GM10266 (cell line): ENCODE measurements around the gene NRXN3.

ENCODE experiments used
- DNase-seq: peaks from one replicate; pipeline ENCODE4 v3.0.0; 2012; ENCODE audit errors: extremely low spot score
- TF ChIP-seq, protein P1 (sequence below): IDR thresholded peaks from 2 replicates; pipeline ENCODE4 v1.5.1; 2012; ENCODE audit warnings: mild to moderate bottlenecking, low read depth; ENCODE audit not compliant: control insufficient read depth, insufficient read depth; ENCODE audit errors: missing control alignments

Gene NRXN3

DNA sequence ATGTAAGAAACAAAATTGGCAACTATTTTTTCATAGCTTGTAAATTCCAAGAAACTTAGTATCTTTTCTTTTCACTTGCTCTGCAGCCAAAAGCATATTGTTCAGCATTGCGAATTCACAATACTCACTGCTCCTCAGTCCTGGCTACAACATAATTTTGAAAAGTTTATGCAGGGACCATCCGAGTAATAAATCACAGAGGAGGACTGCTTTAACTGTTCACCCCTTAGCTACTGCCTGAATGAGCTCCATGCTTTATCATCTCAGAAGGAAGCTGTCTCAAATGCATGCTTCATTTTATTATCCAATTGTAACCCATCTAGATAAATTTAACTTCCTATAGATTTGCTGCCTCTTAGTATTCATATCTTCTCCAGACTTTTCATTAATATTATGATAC, 1213.3 kb downstream of the NRXN3 start:
- DNase-seq: no peak
- TF ChIP-seq, protein P1, sequence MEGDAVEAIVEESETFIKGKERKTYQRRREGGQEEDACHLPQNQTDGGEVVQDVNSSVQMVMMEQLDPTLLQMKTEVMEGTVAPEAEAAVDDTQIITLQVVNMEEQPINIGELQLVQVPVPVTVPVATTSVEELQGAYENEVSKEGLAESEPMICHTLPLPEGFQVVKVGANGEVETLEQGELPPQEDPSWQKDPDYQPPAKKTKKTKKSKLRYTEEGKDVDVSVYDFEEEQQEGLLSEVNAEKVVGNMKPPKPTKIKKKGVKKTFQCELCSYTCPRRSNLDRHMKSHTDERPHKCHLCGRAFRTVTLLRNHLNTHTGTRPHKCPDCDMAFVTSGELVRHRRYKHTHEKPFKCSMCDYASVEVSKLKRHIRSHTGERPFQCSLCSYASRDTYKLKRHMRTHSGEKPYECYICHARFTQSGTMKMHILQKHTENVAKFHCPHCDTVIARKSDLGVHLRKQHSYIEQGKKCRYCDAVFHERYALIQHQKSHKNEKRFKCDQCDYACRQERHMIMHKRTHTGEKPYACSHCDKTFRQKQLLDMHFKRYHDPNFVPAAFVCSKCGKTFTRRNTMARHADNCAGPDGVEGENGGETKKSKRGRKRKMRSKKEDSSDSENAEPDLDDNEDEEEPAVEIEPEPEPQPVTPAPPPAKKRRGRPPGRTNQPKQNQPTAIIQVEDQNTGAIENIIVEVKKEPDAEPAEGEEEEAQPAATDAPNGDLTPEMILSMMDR: no peak

DNA sequence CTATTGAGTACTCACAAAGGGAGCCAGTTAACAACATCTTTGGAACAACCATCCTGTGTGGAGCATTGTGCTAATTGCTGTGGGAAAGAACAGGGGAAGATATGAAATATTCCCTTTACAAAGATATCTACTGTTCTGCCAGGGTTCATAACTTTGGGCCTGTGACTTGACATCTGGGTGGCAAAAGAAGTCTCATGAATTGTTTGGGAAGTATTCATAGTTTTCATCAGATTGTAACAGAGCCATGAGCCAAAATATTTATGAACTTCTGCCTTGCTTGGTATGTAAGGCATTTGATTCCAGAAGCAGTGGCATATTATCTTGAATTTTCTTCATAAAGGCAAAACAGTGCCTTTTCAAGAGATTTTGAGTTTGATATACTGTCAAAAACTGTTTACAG, 1224.9 kb downstream of the NRXN3 start:
- TF ChIP-seq, protein P1: no peak
- no peak for DNase-seq

DNA sequence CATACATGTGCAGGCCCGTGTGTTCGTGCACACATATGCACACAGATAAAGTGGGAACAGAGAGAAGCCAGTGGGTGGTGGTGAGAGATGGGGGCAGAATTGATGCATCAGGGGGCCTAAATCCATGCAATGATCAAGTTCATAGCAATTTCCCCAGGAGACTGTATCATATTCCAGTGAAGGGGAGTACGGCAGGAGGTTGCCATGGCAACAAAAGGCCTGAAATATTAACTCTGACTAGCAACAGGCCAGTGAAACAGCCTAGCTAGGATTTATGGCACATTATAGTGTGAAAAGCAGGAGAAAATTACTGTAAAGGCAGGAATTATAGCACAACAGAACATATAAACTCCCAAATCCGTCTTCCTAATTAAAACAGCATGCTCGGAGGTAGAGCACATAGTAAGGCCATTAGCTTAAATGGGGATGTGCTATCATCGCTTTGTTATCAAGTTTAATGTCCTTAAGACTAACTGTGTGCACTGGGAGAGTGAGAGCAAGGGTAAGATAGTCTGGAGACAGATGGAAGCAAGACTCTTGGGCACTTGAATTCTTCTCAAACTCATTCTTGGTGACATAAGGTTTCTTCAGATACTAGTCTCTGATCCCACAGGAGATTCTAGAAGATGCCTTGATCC, 1234.8 kb downstream of the NRXN3 start:
- DNase-seq: no peak
- TF ChIP-seq, protein P1: no peak

DNA sequence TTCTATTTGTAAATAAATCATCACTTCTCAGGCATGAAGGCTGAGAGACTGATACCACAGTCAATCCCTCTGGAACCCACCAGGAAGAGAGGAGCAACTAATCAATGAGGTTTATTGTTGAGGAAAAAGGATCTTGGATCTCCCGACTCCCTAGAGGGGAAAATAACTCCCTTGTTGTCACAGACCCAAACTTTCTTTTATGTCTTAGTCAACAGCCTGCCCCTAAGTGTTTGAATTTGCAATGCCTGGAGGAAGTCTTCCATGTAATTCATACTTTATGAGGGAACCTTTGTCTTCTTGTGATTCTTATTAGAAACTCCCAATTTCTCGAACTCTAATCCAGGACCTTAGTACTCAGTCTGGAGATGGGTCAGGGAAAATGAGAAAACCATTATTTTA, 1235.3 kb downstream of the NRXN3 start:
- TF ChIP-seq, protein P1: no peak
- no peak for DNase-seq

DNA sequence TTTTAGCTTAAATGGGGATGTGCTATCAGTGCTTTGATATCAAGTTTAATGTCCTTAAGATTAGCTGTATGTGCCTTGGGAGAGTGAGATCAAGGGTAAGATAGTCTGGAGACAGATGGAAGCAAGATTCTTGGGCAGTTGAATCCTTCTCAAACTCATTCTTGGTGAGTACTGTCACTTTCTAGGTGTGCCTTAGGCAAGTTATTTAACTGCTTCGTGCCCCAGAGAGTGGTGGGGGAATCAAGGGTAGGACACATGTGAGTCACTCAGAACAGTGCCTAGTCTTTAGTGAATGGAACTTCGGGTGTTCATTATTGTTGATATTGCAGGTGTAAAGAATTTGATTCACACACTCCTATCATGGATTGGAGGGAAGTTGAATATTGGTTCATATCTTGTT, 1237.4 kb downstream of the NRXN3 start:
- TF ChIP-seq, protein P1: no peak
- DNase-seq: no peak

DNA sequence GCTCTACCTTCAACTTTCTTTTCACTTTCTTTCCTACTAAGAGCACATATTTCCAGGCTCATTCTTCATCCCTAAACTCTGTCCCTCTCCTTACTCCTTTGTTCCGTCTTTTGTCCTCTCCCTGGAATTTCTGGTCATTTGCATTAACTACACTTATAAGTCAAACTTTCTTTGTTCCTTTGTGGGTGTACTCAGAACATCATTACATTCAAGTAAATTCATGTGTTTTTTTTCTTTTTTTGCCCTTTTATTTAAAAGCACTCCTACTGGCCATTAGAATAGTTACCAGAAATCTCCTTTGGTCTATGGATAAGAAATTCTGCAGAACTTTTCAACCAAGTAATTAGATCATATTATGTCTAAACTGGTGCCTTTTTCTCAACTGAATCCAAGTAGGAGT, 1238.5 kb downstream of the NRXN3 start:
- no peak for DNase-seq
- TF ChIP-seq, protein P1: no peak

DNA sequence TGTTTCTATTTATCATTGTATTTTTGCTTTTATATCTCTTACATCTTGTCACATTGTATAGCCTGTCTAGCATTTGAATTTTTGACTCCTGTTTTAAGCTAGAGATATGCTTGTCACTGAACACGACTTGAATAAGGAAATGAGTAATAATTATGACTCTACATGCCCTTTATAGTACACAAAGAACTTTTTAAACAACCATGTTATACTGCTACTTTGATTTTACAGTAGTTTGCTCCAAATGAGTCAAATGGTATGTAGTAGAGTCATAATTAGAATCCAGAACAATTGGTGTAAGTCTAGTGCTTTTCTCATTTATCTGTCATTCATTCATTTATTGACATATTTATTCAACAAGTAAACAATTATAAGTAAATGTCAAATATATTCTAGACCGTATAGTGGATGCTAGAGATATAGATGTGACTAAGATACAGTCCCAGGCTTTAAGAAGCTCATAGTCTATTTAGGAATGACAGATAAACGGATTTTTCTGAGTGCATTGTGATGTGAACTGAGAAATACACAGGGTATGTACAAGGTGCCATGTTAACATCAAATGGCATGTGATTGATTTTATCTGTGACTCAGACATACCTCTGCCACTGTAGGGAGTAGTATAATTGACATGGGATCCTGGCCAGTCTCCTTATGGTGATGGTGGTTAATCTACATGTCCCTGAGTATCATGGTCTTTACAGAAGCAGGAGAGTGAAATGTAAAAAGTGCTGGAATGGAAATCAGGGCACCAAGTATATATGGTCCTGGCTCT, 1241.4 kb downstream of the NRXN3 start:
- TF ChIP-seq, protein P1: no peak
- DNase-seq: no peak
